Breast epithelium (tissue), 3 donors: Measurements from ENCODE around the gene GRIA4.

Source experiments
- CTCF ChIP-seq, 3 donors: fragments of 450-650 bp; IDR thresholded peaks; one replicate each; pipeline ENCODE4 v1.5.1; 2016 to 2017; ENCODE audit warnings: antibody characterized with exemption in 3 of 3, mild to moderate bottlenecking in 3 of 3, moderate library complexity in 3 of 3
- POLR2A ChIP-seq: fragments of 450-650 bp; IDR thresholded peaks from one replicate; pipeline ENCODE4 v1.6.1; 2016; ENCODE audit warnings: antibody characterized with exemption, mild to moderate bottlenecking, moderate library complexity
- POLR2AphosphoS5 ChIP-seq, 3 donors: sonication (generic); formaldehyde crosslinking; IDR thresholded peaks; one replicate each; pipeline ENCODE4 v1.6.1; 2017; ENCODE audit warnings: antibody characterized with exemption in 3 of 3

DNA sequence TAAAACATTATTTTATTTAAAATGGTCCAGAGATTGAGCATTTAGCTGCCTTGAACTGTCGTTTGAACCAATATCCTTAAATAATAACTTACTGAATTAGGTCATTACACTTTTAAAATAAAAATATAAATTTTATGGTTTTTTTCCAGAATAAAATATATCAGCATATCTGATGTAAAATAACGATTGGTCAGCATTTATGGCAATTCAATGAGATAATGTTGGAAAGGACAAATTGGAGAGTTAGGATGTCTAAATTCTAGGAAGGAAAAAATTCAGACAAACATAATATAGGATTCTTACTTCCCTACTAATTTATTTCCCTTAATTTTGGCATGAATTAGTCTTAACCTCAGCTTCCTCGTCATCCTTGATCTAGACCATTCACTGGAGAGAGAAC, 113.4 kb downstream of the GRIA4 start:
- TF ChIP-seq POLR2AphosphoS5 (IDR thresholded peaks at IDR 0.05) = no peak
- no peak for TF ChIP-seq CTCF (IDR thresholded peaks at IDR 0.05)
- TF ChIP-seq POLR2A = no peak
